Sigmoid colon (tissue), 4 donors: Measurements from ENCODE around the gene SPTBN4.

Experiments used
- CTCF ChIP-seq, 4 experiments: fragments of 450-650 bp in 3 of 4; fragments of 200-600 bp in 1 of 4; IDR thresholded peaks; one replicate each; pipeline ENCODE4 v1.5.1; 2016 to 2019; ENCODE audit warnings: antibody characterized with exemption in 4 of 4, mild to moderate bottlenecking in 3 of 4, moderate library complexity in 2 of 4
- EP300 ChIP-seq, 4 donors: sonication (generic); formaldehyde crosslinking; IDR thresholded peaks; one replicate each; pipeline ENCODE4 v1.6.1; 2017; ENCODE audit warnings: antibody characterized with exemption in 4 of 4
- POLR2A ChIP-seq, 2 donors: fragments of 450-650 bp; IDR thresholded peaks; one replicate each; pipeline ENCODE4 v1.6.1; 2016; ENCODE audit warnings: antibody characterized with exemption in 2 of 2, mild to moderate bottlenecking in 2 of 2, moderate library complexity in 2 of 2
- POLR2AphosphoS5 ChIP-seq, 4 donors: sonication (generic); formaldehyde crosslinking; IDR thresholded peaks; one replicate each; pipeline ENCODE4 v1.6.1; 2017; ENCODE audit warnings: antibody characterized with exemption in 4 of 4

- TF ChIP-seq EP300 (IDR thresholded peaks at IDR 0.05): no peak
- no peak for TF ChIP-seq CTCF (IDR thresholded peaks at IDR 0.05)
- no peak for TF ChIP-seq POLR2A (IDR thresholded peaks at IDR 0.05)
- TF ChIP-seq POLR2AphosphoS5 (IDR thresholded peaks at IDR 0.05): no peak
Observed at GRCh38 chr19:40511487-40511886, 44.7 kb downstream of the SPTBN4 start.
